GM23248 (cell line): ENCODE results near the gene UBN2.

Experiments
- EZH2 ChIP-seq: fragments of 200-600 bp; sonication (generic); IDR thresholded peaks from 2 replicates; pipeline ENCODE4 v1.6.1; 2018; ENCODE audit warnings: antibody characterized with exemption, mild to moderate bottlenecking; ENCODE audit not compliant: insufficient read depth, poor library complexity, severe bottlenecking
- EZH2phosphoT487 ChIP-seq: fragments of 200-600 bp; sonication (generic); IDR thresholded peaks from 2 replicates; pipeline ENCODE4 v1.6.1; 2018; ENCODE audit warnings: antibody characterized with exemption, moderate library complexity, mild to moderate bottlenecking, low read depth; ENCODE audit not compliant: insufficient read depth

DNA sequence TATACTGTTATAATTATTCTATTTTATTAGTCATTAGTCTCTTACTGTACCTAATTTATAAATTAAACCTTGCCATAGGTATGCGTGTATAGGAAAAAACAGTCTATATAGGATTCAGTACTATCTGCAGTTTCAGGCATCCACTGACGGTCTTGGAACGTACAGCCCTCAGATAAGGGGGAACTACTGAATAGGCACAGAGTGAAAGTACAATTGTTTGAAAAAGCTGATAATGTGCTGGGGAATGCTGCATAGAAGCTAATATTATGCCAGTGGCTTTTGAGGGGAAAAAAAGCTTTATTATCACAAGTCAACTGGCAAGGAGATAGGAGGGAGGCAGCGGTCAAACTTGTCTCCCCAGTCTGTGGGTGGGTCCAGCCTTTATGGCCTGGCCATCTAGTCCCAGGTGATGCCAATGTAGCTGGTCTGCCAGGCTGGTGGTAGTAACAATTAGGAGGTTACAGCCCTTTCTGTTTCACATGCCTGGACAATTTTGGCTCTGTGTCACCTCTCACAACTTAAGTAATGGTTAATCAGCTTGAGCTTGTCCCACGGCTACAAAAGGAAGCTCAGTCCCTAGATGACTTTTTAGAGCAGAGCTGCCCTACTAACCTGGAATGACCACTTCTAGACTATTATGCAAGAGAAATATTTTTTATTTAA lies 101.8 kb downstream of the UBN2 start:
- TF ChIP-seq EZH2: no peak
- no peak for TF ChIP-seq EZH2phosphoT487
